Stimulated activated CD8-positive, alpha-beta memory T cell treated with anti-CD3 and anti-CD28 coated beads, Interleukin-15, amount 100 ng/mL, for 48 hours (primary cell): ENCODE measurements around the gene KCNH1.

Experiments used
- DNase-seq, 2 donors: peaks; one replicate each; pipeline ENCODE4 v3.0.0-alpha.2; 2020; ENCODE audit warnings: low read depth in 2 of 2

The KCNH1 gene

DNA sequence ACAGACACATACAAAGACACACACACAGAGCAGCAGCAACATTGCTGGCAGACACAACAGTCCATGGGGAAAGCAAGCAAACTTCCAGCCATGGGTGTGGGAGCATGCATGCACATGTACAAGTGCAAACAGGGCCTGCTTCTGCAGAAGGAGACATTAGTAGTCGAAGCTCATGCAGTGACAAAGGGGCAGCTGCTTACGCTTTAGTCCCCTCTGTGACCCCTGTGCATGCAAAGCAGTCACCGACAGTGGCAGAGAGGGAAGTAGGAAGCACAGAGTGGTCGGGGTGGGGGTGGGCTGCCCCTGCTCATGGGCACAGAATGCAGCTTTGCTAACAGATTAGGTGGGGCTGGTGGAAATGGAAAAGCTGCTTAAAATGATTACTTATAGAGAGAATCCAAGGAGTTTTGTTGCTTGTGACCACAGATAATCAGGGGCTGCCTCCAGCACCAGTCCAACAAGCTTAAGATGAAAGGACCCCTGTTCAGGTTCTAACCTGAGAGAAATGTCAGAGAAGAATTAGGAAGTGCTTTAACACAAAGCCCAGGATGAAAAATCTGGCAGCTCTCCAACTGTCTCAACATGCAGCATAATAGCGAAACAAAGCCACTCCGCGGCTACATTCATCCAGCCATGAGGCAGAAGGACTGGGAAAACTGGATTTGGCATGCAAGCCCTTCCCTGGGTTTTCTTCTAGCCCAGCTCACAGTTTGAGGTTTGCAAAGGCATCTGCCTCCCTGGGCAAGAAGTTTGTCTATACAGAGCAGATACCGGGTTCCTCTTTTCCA is 378.9 kb downstream of the KCNH1 start:
- no peak for DNase-seq

DNA sequence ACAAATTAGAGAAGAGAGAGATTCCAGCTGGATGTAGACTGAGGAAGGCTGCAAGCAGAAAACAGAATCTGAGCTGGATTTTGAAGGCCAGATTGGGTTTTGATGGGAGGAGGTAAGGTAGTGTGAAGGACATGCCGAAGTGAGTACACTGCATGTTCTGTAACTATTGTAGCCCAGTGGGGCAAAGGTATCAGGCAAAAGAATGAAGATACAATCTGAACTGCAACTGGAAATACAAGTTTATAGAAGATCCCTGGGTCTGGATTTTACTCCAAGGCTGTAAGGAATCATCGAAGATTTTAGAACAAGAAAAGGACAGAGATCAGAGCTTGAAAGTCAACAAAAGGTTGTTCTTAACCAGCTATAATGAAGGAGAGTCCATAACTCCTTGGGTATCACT is 382.0 kb downstream of the KCNH1 start:
- DNase-seq = no peak

GRCh38 chr1:210750468-210750867 is 383.5 kb downstream of the KCNH1 start:
- no peak for DNase-seq

GRCh38 chr1:210748796-210749195 is 385.2 kb downstream of the KCNH1 start:
- DNase-seq = no peak

DNA sequence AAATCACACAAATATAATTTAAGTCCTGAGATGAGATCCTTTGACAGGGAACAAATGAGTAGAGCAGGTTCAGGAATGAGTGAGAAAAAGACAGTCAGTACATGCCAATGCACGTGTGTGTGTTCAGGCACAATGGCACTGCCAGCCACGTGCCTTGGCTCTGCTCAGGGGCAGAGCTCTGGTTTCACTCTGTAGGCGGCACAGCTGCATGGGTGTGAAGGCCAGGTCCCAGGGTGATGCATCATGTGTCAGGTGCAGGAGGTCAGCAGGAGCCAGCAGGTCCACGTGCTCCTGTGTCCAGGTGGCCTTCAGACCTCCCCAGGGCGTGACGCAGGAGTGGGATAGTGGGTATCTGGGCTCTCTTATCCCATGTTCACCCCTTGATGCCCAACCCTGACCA is 386.1 kb downstream of the KCNH1 start:
- no peak for DNase-seq

DNA sequence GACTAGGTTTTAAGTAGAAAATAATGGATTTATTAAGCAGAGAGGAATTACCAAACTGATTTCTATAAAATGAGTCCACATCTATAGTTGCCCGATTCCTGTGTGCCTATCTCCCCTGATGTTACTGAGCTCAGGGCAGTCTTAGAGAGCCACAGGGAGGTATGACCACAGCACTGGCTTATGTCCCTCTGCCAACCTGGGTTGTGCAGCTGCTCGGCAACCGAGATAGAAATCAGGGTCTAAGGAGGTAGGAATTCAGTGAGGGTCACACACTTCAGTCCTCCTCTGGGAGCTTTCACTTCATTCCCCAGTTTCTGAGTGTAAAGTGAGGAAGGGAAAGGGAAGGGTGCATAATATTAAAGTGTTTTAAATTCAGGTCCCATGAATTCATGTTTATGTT is 386.8 kb downstream of the KCNH1 start:
- DNase-seq = no peak

DNA sequence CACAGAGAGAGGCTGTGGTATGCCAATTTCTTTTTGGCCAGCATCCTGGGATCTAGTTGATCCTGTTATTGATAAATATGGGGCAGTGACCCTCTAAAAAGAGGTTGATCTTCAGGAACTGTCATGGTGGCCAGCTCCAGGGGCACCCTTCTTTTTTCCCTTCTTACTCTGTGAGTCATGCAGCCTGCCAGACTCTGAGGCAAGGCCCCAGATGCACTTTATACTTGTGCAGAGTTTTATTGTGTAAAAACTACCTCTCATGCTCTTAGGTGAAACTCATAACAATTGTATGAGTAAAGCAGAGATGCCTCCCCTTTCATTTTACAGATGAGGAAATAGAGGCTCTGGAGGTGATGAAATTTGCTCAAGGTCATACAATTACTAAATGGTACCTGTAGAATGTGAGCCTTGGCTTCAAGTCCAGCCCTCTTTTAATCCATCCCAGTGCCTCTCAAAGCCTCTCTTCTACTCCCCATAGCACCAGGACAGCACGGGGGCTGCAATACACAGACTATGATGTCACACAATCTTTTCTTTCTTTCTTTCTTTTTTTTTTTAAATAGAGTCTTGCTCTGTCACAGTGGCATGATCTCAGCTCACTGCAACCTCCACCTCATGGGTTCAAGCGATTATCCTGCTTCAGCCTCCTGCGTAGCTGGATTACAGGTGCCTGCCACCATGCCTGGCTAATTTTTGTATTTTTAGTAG is 387.8 kb downstream of the KCNH1 start:
- DNase-seq = no peak

DNA sequence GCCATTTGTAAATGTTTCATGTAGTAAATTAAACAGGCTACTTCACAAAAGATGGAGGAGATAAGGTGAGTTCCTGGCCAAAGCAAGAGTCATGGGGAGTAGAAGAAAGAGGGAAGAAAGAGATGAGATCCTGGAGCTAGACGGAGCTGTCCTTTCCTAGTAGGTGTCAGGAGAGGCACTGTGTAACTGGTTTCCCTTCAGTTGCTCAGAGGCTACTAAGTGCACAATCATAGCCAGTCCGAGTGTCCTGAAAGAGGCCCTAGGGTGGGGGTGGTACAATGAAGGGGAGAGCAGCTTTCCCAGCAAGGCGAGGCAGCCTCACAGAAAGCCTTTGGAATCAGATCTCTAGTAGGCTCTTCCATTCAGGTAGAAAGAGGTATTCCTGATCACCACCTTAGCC is 390.9 kb downstream of the KCNH1 start:
- DNase-seq = no peak

GRCh38 chr1:210741564-210741963 is 392.4 kb downstream of the KCNH1 start:
- no peak for DNase-seq

- DNase-seq = no peak
Measured at GRCh38 chr1:210739627-210740026, 394.3 kb downstream of the KCNH1 start.

DNA sequence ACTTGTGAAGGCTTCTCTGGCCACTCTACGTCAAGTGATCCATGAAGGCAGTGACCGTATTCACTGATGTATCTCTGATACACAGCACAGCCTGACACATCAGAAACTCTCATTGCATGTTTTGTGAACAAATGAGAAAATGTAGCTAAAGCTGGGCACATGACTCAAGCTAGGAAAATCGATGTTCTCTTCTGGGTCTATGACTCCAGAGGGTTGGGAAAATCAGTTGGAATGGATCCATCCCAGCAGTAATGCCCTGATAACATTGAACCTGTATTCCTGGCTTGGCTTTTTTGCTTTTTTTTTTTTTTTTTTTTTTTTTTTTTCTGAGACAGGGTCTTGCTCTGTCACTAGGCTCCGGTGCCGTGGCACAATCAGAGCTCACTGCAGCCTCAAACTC is 395.7 kb downstream of the KCNH1 start:
- no peak for DNase-seq

DNA sequence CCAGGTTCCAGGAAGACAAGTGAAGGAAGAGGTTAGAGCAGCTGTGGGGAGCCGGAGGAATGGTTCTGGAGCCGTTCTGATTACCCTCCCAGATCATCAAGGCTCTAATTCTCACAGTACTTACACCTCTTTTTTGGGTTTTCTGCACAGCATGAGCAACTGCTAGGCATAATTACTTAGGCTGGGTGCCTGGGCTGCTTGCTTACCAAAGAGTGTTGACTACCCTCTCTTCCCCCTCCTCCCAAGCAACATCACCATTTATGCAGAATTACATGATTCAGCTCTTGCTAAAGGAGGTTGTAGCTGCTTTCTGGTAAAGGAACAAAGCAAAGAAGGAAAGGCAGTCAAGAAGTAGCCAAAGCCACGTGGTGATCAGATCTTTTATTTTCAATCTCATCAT is 397.2 kb downstream of the KCNH1 start:
- DNase-seq = no peak

DNA sequence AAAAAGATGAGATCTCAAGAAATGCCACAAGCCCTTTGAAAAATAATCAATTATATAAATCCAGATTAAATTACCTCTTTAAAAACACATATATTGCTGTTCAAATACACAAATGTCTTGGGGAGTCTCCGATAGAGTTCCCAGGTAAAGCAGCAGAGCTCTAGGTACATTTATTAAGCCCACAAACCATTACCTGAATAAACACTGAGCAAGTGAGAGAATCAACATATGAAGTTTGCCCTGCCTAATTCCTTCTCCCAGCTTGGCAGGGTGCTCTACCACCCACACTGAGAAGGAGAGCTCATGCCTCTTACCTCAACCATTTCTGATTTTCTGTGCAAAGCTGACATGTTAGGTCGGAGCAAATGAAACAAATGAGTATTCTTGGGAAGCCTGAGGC is 402.4 kb downstream of the KCNH1 start:
- DNase-seq = no peak

DNA sequence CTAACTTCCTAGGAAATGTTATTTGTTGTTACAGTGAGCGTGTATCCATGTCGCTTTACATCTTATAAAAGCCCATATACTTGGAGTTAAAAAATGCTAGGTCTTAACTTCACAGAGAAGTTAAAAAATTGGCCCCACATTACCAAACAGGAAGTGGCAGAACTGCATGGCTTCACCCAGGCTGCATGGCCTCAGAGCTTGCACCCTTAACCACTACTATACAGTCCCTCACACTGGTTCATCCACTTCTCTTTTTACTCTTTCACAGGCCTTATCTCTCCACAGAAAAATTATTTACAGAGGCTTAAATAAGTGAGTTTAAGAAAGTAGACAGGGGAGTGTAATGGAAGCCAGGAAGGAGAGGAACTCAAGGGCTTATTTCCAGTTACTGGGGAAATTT is 402.8 kb downstream of the KCNH1 start:
- no peak for DNase-seq

- DNase-seq = no peak
Measured at GRCh38 chr1:210730023-210730422, 403.9 kb downstream of the KCNH1 start.

DNA sequence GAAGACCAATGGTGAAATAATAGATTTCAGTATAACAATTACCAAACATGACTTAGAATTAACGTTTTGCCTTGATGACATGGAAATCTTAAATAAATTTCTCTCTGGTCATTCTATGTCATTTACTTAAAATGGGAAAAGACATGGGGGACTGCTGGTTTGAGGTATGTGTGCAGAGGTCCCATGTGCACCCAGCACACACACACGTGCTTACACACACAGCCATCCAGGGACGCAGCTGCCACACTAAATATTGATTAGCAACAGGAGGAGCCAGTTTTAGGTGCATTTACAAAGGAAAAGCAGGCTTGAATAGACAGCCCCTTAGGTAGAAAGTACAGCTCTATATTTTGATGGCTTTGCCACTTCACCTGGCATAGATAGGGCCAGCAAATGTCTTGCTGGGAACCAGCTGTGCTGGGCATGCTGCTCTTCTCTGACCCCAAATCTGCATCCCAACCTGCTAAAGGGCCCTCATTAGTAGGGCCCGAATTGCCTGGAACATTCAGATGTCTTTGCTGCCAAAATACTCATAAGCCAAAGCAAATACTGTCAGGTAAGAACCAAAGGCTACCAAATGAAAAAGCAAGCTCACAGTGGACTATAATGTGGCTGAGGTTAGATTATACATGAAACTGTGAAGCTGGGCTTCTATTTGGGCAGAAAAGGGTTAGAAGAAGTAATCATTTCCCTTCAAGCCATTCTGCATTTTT is 405.4 kb downstream of the KCNH1 start:
- DNase-seq = no peak

- no peak for DNase-seq
Measured at GRCh38 chr1:210727709-210728108, 406.2 kb downstream of the KCNH1 start.

GRCh38 chr1:210726621-210727020 is 407.3 kb downstream of the KCNH1 start:
- peak in 1 of 2 donors; percentile 16 for DNase-seq

GRCh38 chr1:210724768-210725167 is 409.2 kb downstream of the KCNH1 start:
- DNase-seq = no peak

- no peak for DNase-seq
Measured at GRCh38 chr1:210723646-210724045, 410.3 kb downstream of the KCNH1 start.

DNA sequence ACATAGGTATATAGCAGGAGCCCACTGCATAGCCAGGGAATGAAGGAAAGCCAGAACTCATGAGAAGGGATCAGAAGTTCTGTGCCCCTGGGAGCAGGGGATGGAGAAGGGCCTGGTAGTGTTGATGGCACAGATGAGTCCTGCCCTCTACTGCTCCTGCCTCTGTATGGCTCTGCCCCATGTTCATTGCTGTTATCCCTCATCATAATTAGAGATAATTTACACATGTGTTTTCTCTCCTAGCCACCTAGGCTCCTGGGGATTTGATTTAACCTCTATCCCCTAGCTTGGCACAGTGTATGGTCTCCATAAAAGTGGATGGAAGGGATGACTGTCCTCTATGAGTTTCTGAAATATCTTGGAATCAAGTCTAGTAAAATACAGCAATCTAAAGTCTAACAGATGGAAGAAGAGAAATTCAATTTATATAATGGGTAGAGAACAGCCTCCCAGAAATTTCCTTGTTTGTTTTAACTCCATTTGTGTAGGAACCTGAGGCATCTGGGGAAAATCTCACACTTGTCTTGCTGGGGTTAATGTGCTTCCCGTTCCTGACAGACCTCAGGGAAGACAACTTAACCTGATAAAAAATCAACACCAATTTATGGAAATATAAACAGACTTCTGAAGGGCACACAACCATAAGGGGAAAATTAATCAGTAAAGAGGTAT is 411.4 kb downstream of the KCNH1 start:
- no peak for DNase-seq

GRCh38 chr1:210715072-210715471 is 418.9 kb downstream of the KCNH1 start:
- DNase-seq = no peak
